ENCODE data around the gene C6orf52.

Gene C6orf52

DNA sequence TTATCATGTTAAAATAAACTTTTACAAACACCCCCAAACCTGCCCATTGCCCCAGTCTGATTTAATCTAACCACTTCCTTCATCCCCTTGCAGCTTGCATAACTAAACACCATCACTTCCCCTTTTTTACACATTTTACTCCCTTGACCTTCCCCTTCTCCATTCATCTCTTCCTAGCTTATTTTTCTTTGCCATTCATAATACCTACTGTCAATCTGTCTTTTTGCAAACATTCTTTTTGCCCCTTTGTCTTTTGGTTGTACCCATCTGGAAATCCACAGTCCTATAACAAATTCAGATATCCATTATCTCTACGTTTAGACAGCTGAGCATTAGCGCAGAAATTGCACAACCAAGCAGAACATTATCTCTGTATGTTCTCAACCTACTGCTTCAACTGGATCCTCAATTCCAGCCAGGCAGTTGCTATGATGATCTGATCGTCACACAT lies 51.2 kb downstream of the C6orf52 start:
- DNase-seq = no peak

GRCh38 chr6:10641528-10641927 lies 52.9 kb downstream of the C6orf52 start:
- no peak for DNase-seq

DNA sequence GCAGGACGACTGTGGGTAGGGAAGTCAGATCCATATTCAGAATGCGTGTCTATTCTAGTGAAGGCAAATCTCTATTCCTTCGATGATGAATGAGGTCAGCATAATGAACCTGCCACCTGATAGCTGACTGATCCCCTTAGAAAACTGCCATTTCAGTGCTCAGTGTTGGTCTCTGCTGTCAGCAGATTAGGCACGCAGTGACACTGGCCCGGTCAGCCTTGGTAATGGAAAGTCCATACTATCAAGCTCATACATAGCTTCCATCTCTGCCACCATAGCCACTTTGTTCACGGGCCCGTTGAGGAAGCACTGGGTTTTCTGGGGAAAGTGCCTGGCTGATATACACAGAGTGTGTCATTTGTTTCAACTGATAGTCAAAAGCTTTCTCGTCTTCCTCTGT lies 54.0 kb downstream of the C6orf52 start:
- DNase-seq = no peak

- no peak for DNase-seq
Observed at GRCh38 chr6:10633216-10633615, 61.2 kb downstream of the C6orf52 start.

GRCh38 chr6:10630178-10630577 lies 64.2 kb downstream of the C6orf52 start:
- no peak for DNase-seq

DNA sequence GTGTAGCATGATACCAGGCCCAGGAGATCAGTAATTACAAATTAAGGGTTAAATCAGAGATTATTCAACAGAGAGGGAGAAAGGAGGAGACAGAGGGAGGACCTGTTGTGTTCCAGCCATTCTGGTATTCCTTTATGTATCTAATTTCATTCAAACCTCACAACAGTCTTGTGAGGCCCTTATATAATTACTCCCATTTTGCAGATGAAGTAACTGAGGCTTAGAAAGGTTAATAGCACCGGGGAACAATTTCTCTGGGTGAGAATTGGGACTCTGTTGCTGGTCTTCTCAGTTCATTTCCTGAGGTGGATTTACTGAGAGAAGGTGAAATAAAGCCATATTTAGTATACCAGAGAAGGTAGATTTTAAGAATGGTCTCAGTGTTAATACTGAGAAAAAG lies 66.6 kb downstream of the C6orf52 start:
- DNase-seq = no peak

DNA sequence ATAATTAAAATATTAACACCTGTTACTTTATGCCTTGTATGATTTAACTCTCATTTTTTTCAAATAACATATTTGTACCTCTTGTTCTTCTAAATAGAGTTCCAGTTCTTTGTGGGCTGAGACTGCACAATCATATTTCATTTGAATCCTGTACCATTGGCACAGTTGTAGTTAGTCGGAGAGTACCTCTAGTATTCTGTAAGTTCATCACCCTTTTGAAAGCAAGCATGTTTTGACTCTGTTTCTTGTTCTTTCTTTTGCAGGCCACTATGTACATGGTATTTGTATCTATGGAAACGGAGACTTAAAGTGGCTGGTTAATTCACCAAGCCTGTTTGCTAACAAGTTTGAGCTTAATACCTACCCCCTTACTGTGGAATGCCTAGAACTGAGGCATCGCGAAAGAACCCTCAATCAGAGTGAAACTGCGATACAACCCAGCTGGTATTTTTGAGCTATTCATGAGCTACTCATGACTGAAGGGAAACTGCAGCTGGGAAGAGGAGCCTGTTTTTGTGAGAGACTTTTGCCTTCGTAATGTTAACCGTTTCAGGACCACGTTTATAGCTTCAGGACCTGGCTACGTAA lies 68.2 kb downstream of the C6orf52 start:
- no peak for DNase-seq

- no peak for DNase-seq
Observed at GRCh38 chr6:10624836-10625235, 69.6 kb downstream of the C6orf52 start.

GRCh38 chr6:10621847-10622246 lies 72.6 kb downstream of the C6orf52 start:
- no peak for DNase-seq

Measured in DMS 273 treated with DMSO at 0.1 percent for 48 hours (cell line).